Nephron progenitor cell (in vitro differentiated cells): ENCODE measurements around the gene ZCCHC4.
A peak's percentile ranks its signal among the peaks of the same experiment; 100 is the strongest.
"Not testable (repeated sequence)": the region's sequence is repeated elsewhere in the genome, so short reads cannot be mapped to it uniquely, and the experiment has no call there.

Source experiments
- DNase-seq: peaks from one replicate; pipeline ENCODE4 v3.0.0; 2021
- H3K27ac Mint-ChIP-seq: 2 replicates; pipeline ENCODE4 v1.8.0; 2021; ENCODE audit warnings: mild to moderate bottlenecking, moderate library complexity, mixed read lengths
- H3K27me3 Mint-ChIP-seq: 2 replicates; pipeline ENCODE4 v1.8.0; 2021; ENCODE audit warnings: mild to moderate bottlenecking, low read depth, mixed read lengths; ENCODE audit not compliant: poor library complexity
- H3K36me3 Mint-ChIP-seq: 2 replicates; pipeline ENCODE4 v1.8.0; 2021; ENCODE audit warnings: low read depth, mixed read lengths
- H3K4me1 Mint-ChIP-seq: 2 replicates; pipeline ENCODE4 v1.8.0; 2021; ENCODE audit warnings: mixed read lengths
- H3K4me3 Mint-ChIP-seq: 2 replicates; pipeline ENCODE4 v1.8.0; 2021; ENCODE audit warnings: mild to moderate bottlenecking, moderate library complexity, mixed read lengths
- H3K9me3 Mint-ChIP-seq: 2 replicates; pipeline ENCODE4 v1.8.0; 2021; ENCODE audit warnings: mild to moderate bottlenecking, moderate library complexity, mixed read lengths
- TF ChIP-seq, protein P1 (sequence below): fragments of 200-600 bp; sonication (generic); IDR thresholded peaks from 2 replicates; pipeline ENCODE4 v1.5.0; 2021; ENCODE audit warnings: antibody characterized with exemption

Gene ZCCHC4

DNA sequence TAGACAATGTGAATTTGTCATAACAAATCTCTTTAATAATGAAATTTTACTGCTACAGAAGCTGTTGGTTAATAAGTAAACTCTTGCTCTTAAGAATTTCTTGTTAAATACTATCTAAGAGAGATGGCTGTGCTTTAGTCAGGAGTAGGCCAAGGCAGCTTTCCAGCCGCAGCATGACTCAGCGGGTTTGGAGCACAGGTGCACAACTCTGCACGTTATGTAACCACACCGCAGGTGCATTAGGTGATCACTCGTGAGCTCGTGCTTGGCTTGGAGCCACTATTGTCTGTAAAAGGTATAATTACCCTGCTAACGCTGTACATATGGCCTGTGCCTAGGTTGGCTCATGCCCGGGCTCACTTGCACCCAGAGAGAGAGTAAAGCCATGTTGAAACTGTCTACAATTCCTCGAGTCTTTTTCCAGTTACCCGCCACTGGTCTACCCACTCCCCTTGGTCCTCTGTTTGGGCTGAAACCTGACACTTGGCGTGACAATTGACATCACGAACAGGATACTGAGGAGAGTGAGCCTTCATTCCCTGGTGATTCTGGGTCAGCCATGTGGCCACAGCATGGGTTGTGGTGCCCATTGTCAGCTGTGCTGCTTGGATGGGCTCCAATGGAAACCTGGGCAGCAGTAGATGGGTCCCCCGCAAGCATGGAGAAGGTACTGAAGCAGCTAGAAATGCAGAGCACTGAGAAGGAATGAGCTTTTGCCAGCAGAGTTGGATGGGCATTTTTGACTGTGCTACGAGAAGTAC is 46.1 kb downstream of the ZCCHC4 start:
- Mint-ChIP-seq H3K27ac (peak overlapping the region; percentile 58), H3K36me3 (peaks cover 51% of the 10 kb centered on the region), H3K27me3 (no peaks in the 10 kb centered on the region), H3K4me1 (no peaks in the 10 kb centered on the region), H3K4me3 (no peak overlapping the region), H3K9me3 (peaks cover 27% of the 10 kb centered on the region)
- TF ChIP-seq, protein P1, sequence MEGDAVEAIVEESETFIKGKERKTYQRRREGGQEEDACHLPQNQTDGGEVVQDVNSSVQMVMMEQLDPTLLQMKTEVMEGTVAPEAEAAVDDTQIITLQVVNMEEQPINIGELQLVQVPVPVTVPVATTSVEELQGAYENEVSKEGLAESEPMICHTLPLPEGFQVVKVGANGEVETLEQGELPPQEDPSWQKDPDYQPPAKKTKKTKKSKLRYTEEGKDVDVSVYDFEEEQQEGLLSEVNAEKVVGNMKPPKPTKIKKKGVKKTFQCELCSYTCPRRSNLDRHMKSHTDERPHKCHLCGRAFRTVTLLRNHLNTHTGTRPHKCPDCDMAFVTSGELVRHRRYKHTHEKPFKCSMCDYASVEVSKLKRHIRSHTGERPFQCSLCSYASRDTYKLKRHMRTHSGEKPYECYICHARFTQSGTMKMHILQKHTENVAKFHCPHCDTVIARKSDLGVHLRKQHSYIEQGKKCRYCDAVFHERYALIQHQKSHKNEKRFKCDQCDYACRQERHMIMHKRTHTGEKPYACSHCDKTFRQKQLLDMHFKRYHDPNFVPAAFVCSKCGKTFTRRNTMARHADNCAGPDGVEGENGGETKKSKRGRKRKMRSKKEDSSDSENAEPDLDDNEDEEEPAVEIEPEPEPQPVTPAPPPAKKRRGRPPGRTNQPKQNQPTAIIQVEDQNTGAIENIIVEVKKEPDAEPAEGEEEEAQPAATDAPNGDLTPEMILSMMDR: no peak
- no peak for DNase-seq

DNA sequence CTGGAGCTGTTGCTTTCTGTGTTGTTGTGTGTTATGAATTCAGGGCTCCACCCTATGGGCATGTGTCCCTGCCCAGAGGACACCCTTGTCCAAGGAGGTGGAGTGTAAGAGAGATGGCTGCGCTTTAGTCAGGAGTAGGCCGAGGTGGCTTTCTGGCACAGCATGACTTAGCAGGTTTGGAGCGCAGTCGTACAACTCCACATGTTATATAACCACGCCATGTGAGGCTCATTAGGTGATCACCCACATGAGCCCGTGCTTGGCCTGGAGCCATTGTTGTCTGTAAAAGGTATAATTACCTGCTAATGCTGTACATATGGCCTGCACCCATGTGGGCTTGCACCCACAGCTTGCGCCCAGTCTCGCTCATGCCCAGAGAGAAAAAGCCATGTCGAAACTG is 48.7 kb downstream of the ZCCHC4 start:
- Mint-ChIP-seq H3K4me3 (no peak overlapping the region), H3K27ac (no peak overlapping the region), H3K27me3 (no peaks in the 10 kb centered on the region), H3K9me3 (peaks cover 27% of the 10 kb centered on the region), H3K36me3 (peaks cover 57% of the 10 kb centered on the region), H3K4me1 (no peaks in the 10 kb centered on the region)
- DNase-seq: no peak
- TF ChIP-seq, protein P1: no peak

DNA sequence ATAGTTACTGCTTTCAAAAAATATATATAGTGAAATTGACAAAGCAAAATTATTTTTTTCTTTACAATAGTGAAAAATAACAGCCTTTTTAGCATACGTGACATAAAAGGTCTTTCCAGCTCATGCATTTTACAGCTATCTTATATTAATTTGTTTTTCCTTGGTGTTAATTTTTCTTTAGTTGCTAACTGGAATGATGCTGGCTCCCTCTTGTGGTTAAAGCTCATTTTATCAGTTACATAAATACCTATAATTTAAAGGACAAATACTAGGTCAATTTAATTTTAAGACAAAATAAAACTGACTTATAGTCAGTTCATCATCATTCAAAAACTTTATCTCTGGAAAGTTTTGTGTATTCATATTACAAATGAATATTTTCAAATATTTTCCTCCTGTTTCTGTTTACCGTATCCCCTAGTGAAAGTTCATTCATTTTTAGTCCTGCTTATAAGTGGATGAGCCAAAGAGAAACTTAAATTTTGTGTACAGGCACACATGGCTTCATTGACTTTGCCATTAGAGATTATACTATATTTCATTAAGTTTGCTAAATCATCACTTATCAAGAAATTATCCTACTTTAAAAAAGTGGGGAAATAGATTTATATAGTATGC is 54.5 kb downstream of the ZCCHC4 start:
- H3K36me3 Mint-ChIP-seq: peaks cover 20% of the 10 kb centered on the region
- no peaks in the 10 kb centered on the region for H3K4me1 Mint-ChIP-seq
- TF ChIP-seq, protein P1: peak; percentile 68
- no peaks in the 10 kb centered on the region for H3K9me3 Mint-ChIP-seq
- no peak overlapping the region for H3K4me3 Mint-ChIP-seq
- no peak overlapping the region for H3K27ac Mint-ChIP-seq
- no peaks in the 10 kb centered on the region for H3K27me3 Mint-ChIP-seq
- DNase-seq: no peak

DNA sequence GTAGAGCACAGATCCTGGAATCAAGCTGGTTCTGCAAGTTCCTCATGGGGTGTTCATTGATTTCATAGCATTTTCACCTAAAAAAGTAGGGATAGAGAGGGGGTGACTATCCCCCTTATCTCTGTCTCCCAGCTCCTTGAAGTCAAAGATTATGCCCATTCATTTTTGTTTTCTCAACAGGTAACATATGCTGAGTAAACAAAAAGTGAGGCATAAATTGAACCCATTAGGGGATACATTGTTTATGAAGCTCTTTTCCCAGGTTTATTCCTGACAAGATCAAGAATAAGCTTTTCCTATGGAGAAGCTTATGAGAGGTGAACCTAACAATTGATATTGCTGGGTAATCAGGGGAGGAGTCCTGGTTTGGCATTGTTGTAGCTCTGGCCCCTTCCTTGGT is 55.3 kb downstream of the ZCCHC4 start:
- no peak overlapping the region for H3K27ac Mint-ChIP-seq
- no peak overlapping the region for H3K4me3 Mint-ChIP-seq
- DNase-seq: no peak
- H3K9me3 Mint-ChIP-seq: no peaks in the 10 kb centered on the region
- no peaks in the 10 kb centered on the region for H3K4me1 Mint-ChIP-seq
- no peaks in the 10 kb centered on the region for H3K27me3 Mint-ChIP-seq
- peaks cover 20% of the 10 kb centered on the region for H3K36me3 Mint-ChIP-seq
- TF ChIP-seq, protein P1: no peak

DNA sequence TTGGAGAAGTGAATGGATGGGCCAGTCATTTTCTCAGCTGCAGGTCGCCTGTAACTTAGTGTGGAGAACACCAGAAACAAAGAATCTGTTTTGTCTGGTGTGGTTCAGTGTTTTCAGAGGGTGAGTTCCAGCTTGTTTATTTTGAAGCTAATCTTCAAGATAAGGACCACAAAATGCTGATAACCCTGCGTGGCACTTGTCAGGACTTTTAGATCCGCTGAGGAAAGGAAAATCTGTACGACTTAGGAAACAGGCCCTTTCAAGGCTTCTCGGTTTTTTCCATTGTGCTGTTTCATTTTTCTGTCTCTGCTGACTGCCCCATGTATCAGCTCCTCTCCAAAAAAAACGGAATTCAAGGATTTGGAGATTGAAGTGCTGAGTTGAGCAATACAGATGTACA is 55.7 kb downstream of the ZCCHC4 start:
- Mint-ChIP-seq H3K27me3 (no peaks in the 10 kb centered on the region), H3K4me1 (no peaks in the 10 kb centered on the region), H3K27ac (no peak overlapping the region), H3K9me3 (no peaks in the 10 kb centered on the region), H3K4me3 (no peak overlapping the region), H3K36me3 (peaks cover 20% of the 10 kb centered on the region)
- DNase-seq: no peak
- TF ChIP-seq, protein P1: no peak

DNA sequence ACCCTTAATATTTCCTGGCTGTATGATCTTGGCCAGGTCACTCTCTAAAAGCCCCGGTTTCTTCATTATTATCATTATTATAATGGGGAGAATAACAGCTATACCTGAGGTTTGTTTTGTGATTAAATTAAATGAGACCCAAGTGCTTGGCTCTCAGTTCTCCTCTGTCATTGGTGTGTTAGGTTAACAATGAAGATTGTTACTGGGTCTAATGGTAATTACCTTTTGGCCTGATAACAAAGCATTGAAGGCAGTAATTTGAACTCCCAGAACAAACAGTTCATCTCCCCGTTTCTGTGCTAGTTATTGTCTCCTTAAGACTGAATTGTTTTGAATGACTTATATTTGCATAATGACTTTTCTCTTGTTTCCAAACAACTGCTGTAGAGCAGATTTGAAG is 57.7 kb downstream of the ZCCHC4 start:
- no peak overlapping the region for H3K4me3 Mint-ChIP-seq

DNA sequence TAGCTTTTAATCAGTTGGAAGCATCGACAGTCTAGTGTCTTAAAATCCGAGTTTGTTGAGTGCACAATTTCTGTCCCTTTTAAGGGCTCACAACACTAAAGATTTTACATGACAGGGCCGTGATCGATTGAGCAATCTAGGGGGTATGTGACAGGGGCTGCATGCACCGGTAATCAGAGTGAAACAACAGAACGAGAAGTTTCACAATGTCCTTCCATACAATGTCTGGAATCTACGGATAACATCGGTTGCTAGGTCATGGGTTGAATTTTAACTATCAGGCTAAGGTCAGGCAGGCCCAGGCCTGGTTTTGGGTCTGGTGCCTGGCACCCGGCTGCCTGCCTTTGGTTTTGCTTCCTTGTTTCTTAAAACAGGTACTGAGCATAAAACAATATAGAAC is 60.0 kb downstream of the ZCCHC4 start:
- peaks cover 15% of the 10 kb centered on the region for H3K36me3 Mint-ChIP-seq
- DNase-seq, H3K4me1 Mint-ChIP-seq, H3K27ac Mint-ChIP-seq, H3K27me3 Mint-ChIP-seq, H3K4me3 Mint-ChIP-seq, H3K9me3 Mint-ChIP-seq: not testable (repeated sequence)

More for the DNA sequence above, 57.7 kb downstream of the ZCCHC4 start:
- no peak overlapping the region for H3K27ac Mint-ChIP-seq
- H3K4me1 Mint-ChIP-seq: peaks cover 6% of the 10 kb centered on the region
- DNase-seq: no peak
- H3K27me3 Mint-ChIP-seq: peaks cover 3% of the 10 kb centered on the region
- H3K36me3 Mint-ChIP-seq: peaks cover 16% of the 10 kb centered on the region
- TF ChIP-seq, protein P1: no peak
- H3K9me3 Mint-ChIP-seq: no peaks in the 10 kb centered on the region
